GM12872 (cell line): Measurements from ENCODE around the gene AK4.

Experiments used
- CTCF ChIP-seq: IDR thresholded peaks from 3 replicates; pipeline ENCODE4 v1.5.1; 2011; ENCODE audit warnings: low read depth, mild to moderate bottlenecking, low read length, moderate library complexity; ENCODE audit not compliant: insufficient read depth

The AK4 gene

GRCh38 chr1:65190229-65190628, 42.2 kb downstream of the AK4 start:
- no peak for TF ChIP-seq CTCF

GRCh38 chr1:65193129-65193695, 45.2 kb downstream of the AK4 start:
- TF ChIP-seq CTCF, result no peak

GRCh38 chr1:65195495-65196417, 47.8 kb downstream of the AK4 start:
- no peak for TF ChIP-seq CTCF

GRCh38 chr1:65196926-65197325, 48.9 kb downstream of the AK4 start:
- TF ChIP-seq CTCF, result no peak

GRCh38 chr1:65197636-65198035, 49.6 kb downstream of the AK4 start:
- no peak for TF ChIP-seq CTCF

GRCh38 chr1:65198096-65198495, 50.1 kb downstream of the AK4 start:
- no peak for TF ChIP-seq CTCF

GRCh38 chr1:65200411-65200810, 52.4 kb downstream of the AK4 start:
- TF ChIP-seq CTCF, result no peak
